Jurkat, Clone E6-1 (cell line): Measurements from ENCODE around the gene PNKD.

Experiments used
- DNase-seq: peaks from one replicate; pipeline ENCODE4 v3.0.0-alpha.2; 2011; ENCODE audit warnings: low read depth, low spot score
- H3K4me3 ChIP-seq: 2 replicates; pipeline ENCODE4 v1.5.1; 2011; ENCODE audit warnings: mild to moderate bottlenecking, low read length, control low read depth, moderate library complexity

PNKD gene

GRCh38 chr2:218286570-218287459 lies 16.5 kb downstream of the PNKD start:
- H3K4me3 ChIP-seq: peak overlapping the region; percentile 62
- peak; percentile 80 for DNase-seq

GRCh38 chr2:218289639-218290315 lies 19.5 kb downstream of the PNKD start:
- H3K4me3 ChIP-seq: no peak overlapping the region
- DNase-seq: no peak

GRCh38 chr2:218290316-218291261 lies 20.3 kb downstream of the PNKD start:
- peak; percentile 65 for DNase-seq
- H3K4me3 ChIP-seq: no peak overlapping the region

- DNase-seq: no peak
- peak overlapping the region; percentile 23; the same call in 1 of the 2 replicates for H3K4me3 ChIP-seq
These were observed 21.2 kb downstream of the PNKD start for GRCh38 chr2:218291318-218292047.

GRCh38 chr2:218292048-218293014 lies 22.0 kb downstream of the PNKD start, which contains the start of gene TMBIM1:
Gene TMBIM1, minus strand, starts transcription at chr2:218292503. Its CDS starts 10,362 bp downstream, at chr2:218282141.
- no peak for DNase-seq
- peak within 1 kb of the TSS; percentile 23 for H3K4me3 ChIP-seq

GRCh38 chr2:218293715-218294429 lies 23.6 kb downstream of the PNKD start:
- no peak overlapping the region for H3K4me3 ChIP-seq
- DNase-seq: no peak

- no peak for DNase-seq
These were observed 24.2 kb downstream of the PNKD start for GRCh38 chr2:218294430-218295022.

GRCh38 chr2:218295029-218295428 lies 24.7 kb downstream of the PNKD start:
- no peak for DNase-seq

More at GRCh38 chr2:218294430-218295022, 24.2 kb downstream of the PNKD start:
- no peak overlapping the region for H3K4me3 ChIP-seq

GRCh38 chr2:218296200-218296599 lies 25.9 kb downstream of the PNKD start:
- no peak for DNase-seq
- H3K4me3 ChIP-seq: no peak overlapping the region

More at GRCh38 chr2:218295029-218295428, 24.7 kb downstream of the PNKD start:
- no peak overlapping the region for H3K4me3 ChIP-seq

DNA sequence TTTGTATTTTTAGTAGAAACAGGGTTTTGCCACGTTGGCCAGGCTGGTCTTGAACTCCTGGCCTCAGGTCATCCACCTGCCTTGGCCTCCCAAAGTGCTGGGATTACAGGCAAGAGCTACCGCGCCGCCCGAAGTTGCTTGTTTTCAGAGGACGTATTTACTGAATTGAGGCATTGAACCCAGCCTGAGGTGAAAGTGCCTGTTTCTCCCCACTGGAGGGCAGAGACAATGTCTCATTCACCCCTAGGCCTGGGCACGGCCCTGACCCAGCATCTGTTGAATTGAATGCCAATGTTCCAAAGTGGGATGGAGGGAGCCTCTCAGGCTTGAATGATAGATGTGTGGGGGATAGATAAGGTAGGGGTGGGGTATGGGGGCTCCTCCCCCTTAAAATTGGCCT lies 26.5 kb downstream of the PNKD start:
- H3K4me3 ChIP-seq: no peak overlapping the region
- no peak for DNase-seq

DNA sequence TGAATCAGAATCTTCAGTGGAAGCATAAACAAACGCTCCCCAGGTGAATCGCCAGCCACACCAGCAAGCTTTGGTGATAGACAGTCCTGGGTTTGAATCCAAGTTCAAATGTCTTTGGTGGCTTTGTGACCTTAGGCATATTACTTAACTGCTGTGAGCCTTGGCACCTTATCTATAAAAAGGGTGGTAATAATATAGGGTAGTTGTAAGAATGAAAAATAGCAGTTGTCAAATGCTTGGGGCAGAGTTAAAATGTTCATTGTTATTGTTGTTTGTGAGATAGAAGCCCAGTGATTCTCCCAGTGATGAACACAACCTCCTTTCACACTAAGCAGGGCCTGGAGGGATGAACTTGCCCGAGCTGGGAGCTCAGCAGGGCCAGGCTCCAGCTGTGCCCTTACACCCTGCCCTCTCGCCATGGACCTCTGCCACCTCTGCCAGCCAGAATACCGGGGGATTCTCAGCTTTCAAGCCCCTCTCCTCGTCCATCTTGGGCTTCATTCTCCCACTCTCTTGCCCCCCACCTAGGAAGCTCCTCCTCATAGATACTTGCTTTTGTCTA lies 28.1 kb downstream of the PNKD start:
- H3K4me3 ChIP-seq: no peak overlapping the region
- no peak for DNase-seq

GRCh38 chr2:218300141-218300540 lies 29.8 kb downstream of the PNKD start:
- no peak overlapping the region for H3K4me3 ChIP-seq
- no peak for DNase-seq

- H3K4me3 ChIP-seq: no peak overlapping the region
- DNase-seq: peak; percentile 94
These were observed 31.0 kb downstream of the PNKD start for GRCh38 chr2:218301176-218301819.

DNA sequence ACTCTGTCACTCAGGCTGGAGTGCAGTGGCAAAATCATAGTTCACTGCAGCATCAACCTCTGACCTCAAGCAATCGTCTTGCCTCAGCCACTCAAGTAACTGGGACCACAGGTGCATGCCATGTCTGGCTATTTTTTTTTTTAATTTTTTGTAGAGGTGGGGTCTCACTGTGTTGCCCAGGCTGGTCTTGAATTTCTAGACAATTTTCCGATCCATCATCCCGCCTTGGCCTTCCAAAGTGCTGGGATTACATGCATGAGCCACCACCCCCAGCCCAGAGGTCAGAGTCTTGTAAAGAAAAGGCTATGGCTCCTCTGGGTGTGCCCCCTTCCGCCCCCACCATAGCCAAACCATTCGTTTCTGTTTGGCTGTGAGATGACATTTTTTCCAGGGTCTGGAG lies 35.1 kb downstream of the PNKD start:
- DNase-seq: no peak
- no peak overlapping the region for H3K4me3 ChIP-seq

- H3K4me3 ChIP-seq: no peak overlapping the region
These were observed 36.0 kb downstream of the PNKD start for GRCh38 chr2:218306184-218306920.

More at GRCh38 chr2:218306184-218306920, 36.0 kb downstream of the PNKD start:
- DNase-seq: no peak
